GM12801 (cell line): ENCODE results near the gene PHLPP2.

Experiments used
- TF ChIP-seq, protein P1 (sequence below): IDR thresholded peaks from one replicate; pipeline ENCODE4 v1.5.1; 2011; ENCODE audit warnings: control low read depth; ENCODE audit not compliant: insufficient read length; ENCODE audit errors: extremely low read depth

The PHLPP2 gene

DNA sequence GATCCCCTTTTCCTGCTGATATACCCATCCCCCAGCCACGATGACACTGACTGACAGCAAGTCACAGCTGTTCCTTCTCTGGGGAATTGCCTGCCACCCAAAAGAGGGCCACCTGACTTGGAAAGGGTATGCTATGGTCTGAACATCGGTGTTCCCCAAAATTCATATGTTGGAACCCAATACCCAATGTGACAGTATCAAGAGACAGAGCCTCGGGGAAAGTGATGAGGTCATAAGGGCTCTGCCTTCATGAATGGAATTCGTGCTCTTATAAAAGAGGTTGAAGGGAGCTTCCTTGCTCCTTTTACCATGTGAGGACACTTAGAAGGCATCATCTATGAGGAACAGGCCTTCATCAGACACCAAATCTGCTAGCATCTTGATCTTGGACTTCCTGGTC, 106.1 kb downstream of the PHLPP2 start:
- TF ChIP-seq, protein P1, sequence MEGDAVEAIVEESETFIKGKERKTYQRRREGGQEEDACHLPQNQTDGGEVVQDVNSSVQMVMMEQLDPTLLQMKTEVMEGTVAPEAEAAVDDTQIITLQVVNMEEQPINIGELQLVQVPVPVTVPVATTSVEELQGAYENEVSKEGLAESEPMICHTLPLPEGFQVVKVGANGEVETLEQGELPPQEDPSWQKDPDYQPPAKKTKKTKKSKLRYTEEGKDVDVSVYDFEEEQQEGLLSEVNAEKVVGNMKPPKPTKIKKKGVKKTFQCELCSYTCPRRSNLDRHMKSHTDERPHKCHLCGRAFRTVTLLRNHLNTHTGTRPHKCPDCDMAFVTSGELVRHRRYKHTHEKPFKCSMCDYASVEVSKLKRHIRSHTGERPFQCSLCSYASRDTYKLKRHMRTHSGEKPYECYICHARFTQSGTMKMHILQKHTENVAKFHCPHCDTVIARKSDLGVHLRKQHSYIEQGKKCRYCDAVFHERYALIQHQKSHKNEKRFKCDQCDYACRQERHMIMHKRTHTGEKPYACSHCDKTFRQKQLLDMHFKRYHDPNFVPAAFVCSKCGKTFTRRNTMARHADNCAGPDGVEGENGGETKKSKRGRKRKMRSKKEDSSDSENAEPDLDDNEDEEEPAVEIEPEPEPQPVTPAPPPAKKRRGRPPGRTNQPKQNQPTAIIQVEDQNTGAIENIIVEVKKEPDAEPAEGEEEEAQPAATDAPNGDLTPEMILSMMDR = no peak

DNA sequence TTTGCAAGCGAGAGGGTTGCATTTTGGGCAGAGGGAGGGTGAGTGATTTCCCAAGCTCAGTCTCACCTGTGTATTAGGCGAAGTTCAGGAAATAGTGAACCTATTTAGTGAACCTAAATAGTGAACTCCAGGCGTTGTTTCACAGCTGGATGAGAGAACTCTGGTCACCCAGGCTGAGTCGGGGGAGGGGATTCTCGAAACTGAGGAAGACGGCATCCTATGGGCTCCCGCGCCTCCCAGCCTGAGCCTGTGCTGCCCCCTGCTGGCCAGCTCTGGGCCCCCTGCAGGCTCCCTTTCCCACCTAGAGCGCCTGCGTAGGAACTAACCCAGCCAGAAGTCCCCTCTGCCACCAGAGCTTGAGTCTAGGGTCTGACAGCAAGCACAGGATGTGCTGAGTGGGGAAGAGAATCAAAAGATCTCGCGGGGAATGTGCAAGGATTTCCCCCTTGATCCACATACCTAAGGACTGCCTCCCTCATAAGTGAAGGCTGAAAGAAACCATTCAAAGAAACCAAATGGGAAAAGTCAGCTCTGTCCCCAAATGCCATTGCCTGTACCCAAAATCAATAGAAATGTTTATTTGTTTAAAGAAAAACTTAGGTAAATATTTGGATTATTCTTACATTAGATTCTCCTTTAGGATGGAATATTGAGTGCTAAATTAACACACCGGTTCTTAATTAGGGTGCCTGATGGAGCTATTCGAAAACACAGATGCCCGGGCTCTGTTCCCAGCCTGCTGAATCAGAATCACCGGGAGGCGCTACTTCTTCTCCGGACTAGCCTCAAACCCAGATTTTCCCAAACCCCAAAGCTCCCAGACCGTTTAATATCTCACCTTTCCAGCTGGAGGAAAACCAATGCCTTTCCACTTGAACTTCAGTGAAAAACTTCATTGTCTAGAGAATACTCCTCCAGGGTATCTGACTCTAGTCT, 113.3 kb downstream of the PHLPP2 start:
- TF ChIP-seq, protein P1 = peak; percentile 29

DNA sequence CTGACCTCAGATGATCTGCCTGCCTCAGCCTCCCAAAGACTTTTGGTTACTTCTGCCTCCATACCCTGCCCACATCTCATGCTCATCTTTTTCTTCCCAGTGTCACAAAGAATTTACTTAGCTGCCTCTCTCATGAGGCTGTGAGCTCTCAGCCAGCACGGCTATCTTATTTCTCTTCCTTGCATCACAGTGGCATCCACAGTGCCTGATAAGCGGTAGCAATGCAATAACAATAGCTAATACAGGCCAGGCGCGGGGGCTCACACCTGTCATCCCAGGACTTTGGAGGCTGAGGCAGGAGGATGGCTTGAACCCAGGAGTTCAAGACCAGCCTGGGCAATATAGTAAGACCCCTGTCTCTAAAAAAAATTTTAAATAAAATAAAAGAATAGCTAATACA, 114.1 kb downstream of the PHLPP2 start:
- TF ChIP-seq, protein P1 = no peak

- TF ChIP-seq, protein P1 = no peak
Measured at GRCh38 chr16:71609066-71609465, 115.4 kb downstream of the PHLPP2 start.

DNA sequence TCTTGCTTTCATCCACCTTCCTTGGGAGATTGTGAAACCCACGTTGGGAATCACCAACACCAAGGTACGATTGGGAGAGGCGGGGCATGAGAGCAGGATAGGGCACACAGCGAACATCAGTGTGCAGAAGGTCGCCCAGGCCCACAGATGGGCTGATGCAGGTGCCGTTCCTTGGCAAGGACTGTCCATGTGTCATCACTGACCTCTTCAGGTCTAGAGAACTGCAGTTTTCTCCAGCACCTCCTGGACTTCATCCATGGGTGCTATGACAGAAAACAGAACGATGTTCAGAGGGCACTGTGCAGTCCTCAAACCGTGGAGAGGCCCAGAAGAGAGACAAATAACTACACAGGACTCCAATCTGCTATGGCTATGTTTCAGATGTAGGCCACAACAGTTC, 123.7 kb downstream of the PHLPP2 start:
- TF ChIP-seq, protein P1 = no peak
